GM21526 (cell line): ENCODE data around the gene SPRYD3.
"Not testable (repeated sequence)": the region's sequence is repeated elsewhere in the genome, so short reads cannot be mapped to it uniquely, and the experiment has no call there.

ENCODE experiments used
- ATAC-seq: cut with Tn5 transposase; IDR thresholded peaks from one replicate; pipeline ENCODE4 v1.9.1; 2021; ENCODE audit warnings: moderate library complexity; ENCODE audit not compliant: unreplicated experiment, low FRiP score

The SPRYD3 gene

GRCh38 chr12:53079226-53080117 is at the start of gene SPRYD3:
Gene SPRYD3, minus strand, starts transcription at chr12:53079390. Its CDS starts 57 bp downstream, at chr12:53079333.
- ATAC-seq: peak; percentile 98

- ATAC-seq: no peak
These were observed 48.0 kb upstream of the SPRYD3 start for GRCh38 chr12:53127169-53127568.

- ATAC-seq: no peak
These were observed 45.1 kb upstream of the SPRYD3 start for GRCh38 chr12:53124352-53124723.

- ATAC-seq: no peak
These were observed 44.6 kb upstream of the SPRYD3 start for GRCh38 chr12:53123578-53124351.

- no peak for ATAC-seq
These were observed 43.8 kb upstream of the SPRYD3 start for GRCh38 chr12:53122961-53123468.

GRCh38 chr12:53120685-53121525 is 41.7 kb upstream of the SPRYD3 start:
- ATAC-seq: no peak

GRCh38 chr12:53118751-53119300 is 39.6 kb upstream of the SPRYD3 start:
- ATAC-seq: no peak

- no peak for ATAC-seq
These were observed 36.9 kb upstream of the SPRYD3 start for GRCh38 chr12:53115891-53116648.

- ATAC-seq: no peak
These were observed 36.1 kb upstream of the SPRYD3 start for GRCh38 chr12:53115112-53115890.

- no peak for ATAC-seq
These were observed 34.8 kb upstream of the SPRYD3 start for GRCh38 chr12:53113951-53114350.

- no peak for ATAC-seq
These were observed 34.0 kb upstream of the SPRYD3 start for GRCh38 chr12:53113136-53113705.

GRCh38 chr12:53112431-53112830 is 33.2 kb upstream of the SPRYD3 start:
- not testable (repeated sequence) for ATAC-seq

GRCh38 chr12:53107122-53107521 is 27.9 kb upstream of the SPRYD3 start:
- no peak for ATAC-seq

- ATAC-seq: no peak
These were observed 26.7 kb upstream of the SPRYD3 start for GRCh38 chr12:53105712-53106439.

- no peak for ATAC-seq
These were observed 26.1 kb upstream of the SPRYD3 start for GRCh38 chr12:53105256-53105655.

- no peak for ATAC-seq
These were observed 24.7 kb upstream of the SPRYD3 start for GRCh38 chr12:53103860-53104305.

- ATAC-seq: no peak
These were observed 24.0 kb upstream of the SPRYD3 start, which contains the start of gene SOAT2 for GRCh38 chr12:53102883-53103807. Gene SOAT2, plus strand, starts transcription at chr12:53103486. Its CDS starts 92 bp downstream, at chr12:53103578.
